Measurements from ENCODE around the gene HS3ST1.
A peak's percentile ranks its signal among the peaks of the same experiment; 100 is the strongest.

The HS3ST1 gene

GRCh38 chr4:11427121-11427996, 1.3 kb downstream of the HS3ST1 start:
- Mint-ChIP-seq H3K9me3 (no peaks in the 10 kb centered on the region), H3K27me3 (no peaks in the 10 kb centered on the region), H3K36me3 (peaks cover 7 to 8% of the 10 kb centered on the region in 2 donors), H3K4me1 (peaks cover 31 to 67% of the 10 kb centered on the region in 2 donors), H3K27ac (peak overlapping the region; percentile 84), H3K4me3 (peak overlapping the region; percentile 94 to 99)
- ATAC-seq (replicated peaks) (no peak), DNase-seq (no peak)

GRCh38 chr4:11426731-11427120, 2.0 kb downstream of the HS3ST1 start:
- Mint-ChIP-seq H3K4me1 (peaks cover 30 to 67% of the 10 kb centered on the region in 2 donors), H3K27me3 (no peaks in the 10 kb centered on the region), H3K9me3 (no peaks in the 10 kb centered on the region), H3K4me3 (peak overlapping the region; percentile 94 to 99), H3K27ac (no peak overlapping the region), H3K36me3 (peaks cover 7 to 8% of the 10 kb centered on the region in 2 donors)
- ATAC-seq (replicated peaks) (no peak), DNase-seq (no peak)

- H3K36me3 Mint-ChIP-seq, result peaks cover 11 to 14% of the 10 kb centered on the region in 2 donors
- H3K27me3 Mint-ChIP-seq, result no peaks in the 10 kb centered on the region
- H3K27ac Mint-ChIP-seq, result no peak overlapping the region
- peaks cover 36 to 67% of the 10 kb centered on the region in 2 donors for H3K4me1 Mint-ChIP-seq
- no peak for ATAC-seq (replicated peaks)
- DNase-seq, result no peak
- peak overlapping the region; percentile 40 to 51 for H3K4me3 Mint-ChIP-seq
- H3K9me3 Mint-ChIP-seq, result no peaks in the 10 kb centered on the region
Measured at GRCh38 chr4:11426003-11426402, 2.7 kb downstream of the HS3ST1 start.

GRCh38 chr4:11424856-11425255, 3.8 kb downstream of the HS3ST1 start:
- Mint-ChIP-seq H3K27me3 (no peaks in the 10 kb centered on the region), H3K9me3 (no peaks in the 10 kb centered on the region), H3K4me3 (no peak overlapping the region), H3K36me3 (peaks cover 16% of the 10 kb centered on the region in 2 donors), H3K4me1 (peaks cover 44 to 72% of the 10 kb centered on the region in 2 donors), H3K27ac (no peak overlapping the region)
- ATAC-seq (replicated peaks) (no peak), DNase-seq (no peak)

GRCh38 chr4:11424000-11424399, 4.7 kb downstream of the HS3ST1 start:
- H3K4me3 Mint-ChIP-seq, result no peak overlapping the region
- H3K4me1 Mint-ChIP-seq, result peaks cover 48 to 81% of the 10 kb centered on the region in 2 donors
- H3K36me3 Mint-ChIP-seq, result peaks cover 19% of the 10 kb centered on the region in 2 donors
- no peaks in the 10 kb centered on the region for H3K9me3 Mint-ChIP-seq
- ATAC-seq (replicated peaks), result peak in 1 of 2 donors; percentile 19
- peak; percentile 8 for DNase-seq
- H3K27me3 Mint-ChIP-seq, result no peaks in the 10 kb centered on the region
- H3K27ac Mint-ChIP-seq, result no peak overlapping the region

GRCh38 chr4:11423465-11423864, 5.2 kb downstream of the HS3ST1 start:
- Mint-ChIP-seq H3K4me3 (no peak overlapping the region), H3K27ac (no peak overlapping the region), H3K4me1 (peaks cover 52 to 85% of the 10 kb centered on the region in 2 donors), H3K9me3 (no peaks in the 10 kb centered on the region), H3K27me3 (no peaks in the 10 kb centered on the region), H3K36me3 (peaks cover 20 to 22% of the 10 kb centered on the region in 2 donors)
- no peak for DNase-seq
- no peak for ATAC-seq (replicated peaks)

- no peaks in the 10 kb centered on the region for H3K27me3 Mint-ChIP-seq
- H3K4me3 Mint-ChIP-seq, result no peak overlapping the region
- peaks cover 16 to 25% of the 10 kb centered on the region in 2 donors for H3K36me3 Mint-ChIP-seq
- ATAC-seq (replicated peaks) (no peak), DNase-seq (no peak)
- peaks cover 49 to 82% of the 10 kb centered on the region in 2 donors for H3K4me1 Mint-ChIP-seq
- H3K27ac Mint-ChIP-seq, result peak overlapping the region; percentile 42
- no peaks in the 10 kb centered on the region for H3K9me3 Mint-ChIP-seq
Measured at GRCh38 chr4:11421116-11421515, 7.6 kb downstream of the HS3ST1 start.

GRCh38 chr4:11420327-11420726, 8.4 kb downstream of the HS3ST1 start:
- Mint-ChIP-seq H3K4me3 (no peak overlapping the region), H3K27me3 (no peaks in the 10 kb centered on the region), H3K4me1 (peaks cover 54 to 85% of the 10 kb centered on the region in 2 donors), H3K36me3 (peaks cover 16 to 25% of the 10 kb centered on the region in 2 donors), H3K27ac (peak overlapping the region; percentile 51), H3K9me3 (no peaks in the 10 kb centered on the region)
- ATAC-seq (replicated peaks) (no peak), DNase-seq (no peak)

GRCh38 chr4:11418610-11419009, 10.1 kb downstream of the HS3ST1 start:
- DNase-seq (no peak), ATAC-seq (replicated peaks) (peak in 1 of 2 donors; percentile 26)
- Mint-ChIP-seq H3K27me3 (no peaks in the 10 kb centered on the region), H3K4me3 (no peak overlapping the region), H3K9me3 (no peaks in the 10 kb centered on the region), H3K27ac (no peak overlapping the region), H3K4me1 (peaks cover 55 to 82% of the 10 kb centered on the region in 2 donors), H3K36me3 (peaks cover 12 to 32% of the 10 kb centered on the region in 2 donors)

- no peak overlapping the region for H3K4me3 Mint-ChIP-seq
- H3K27ac Mint-ChIP-seq, result no peak overlapping the region
- no peak for DNase-seq
- H3K4me1 Mint-ChIP-seq, result peaks cover 54 to 76% of the 10 kb centered on the region in 2 donors
- H3K27me3 Mint-ChIP-seq, result no peaks in the 10 kb centered on the region
- ATAC-seq (replicated peaks), result no peak
- no peaks in the 10 kb centered on the region for H3K9me3 Mint-ChIP-seq
- H3K36me3 Mint-ChIP-seq, result peaks cover 16 to 40% of the 10 kb centered on the region in 2 donors
Measured at GRCh38 chr4:11416767-11417113, 12.0 kb downstream of the HS3ST1 start.

GRCh38 chr4:11416071-11416766, 12.5 kb downstream of the HS3ST1 start:
- Mint-ChIP-seq H3K9me3 (no peaks in the 10 kb centered on the region), H3K36me3 (peaks cover 12 to 39% of the 10 kb centered on the region in 2 donors), H3K4me3 (peak overlapping the region in 1 of 2 donors; percentile 4), H3K4me1 (peaks cover 51 to 71% of the 10 kb centered on the region in 2 donors), H3K27me3 (no peaks in the 10 kb centered on the region), H3K27ac (no peak overlapping the region)
- DNase-seq, result peak; percentile 2
- peak; percentile 57 to 73 for ATAC-seq (replicated peaks)

GRCh38 chr4:11415409-11416070, 13.2 kb downstream of the HS3ST1 start:
- Mint-ChIP-seq H3K27me3 (no peaks in the 10 kb centered on the region), H3K27ac (no peak overlapping the region), H3K36me3 (peaks cover 8 to 32% of the 10 kb centered on the region in 2 donors), H3K4me1 (peaks cover 46 to 64% of the 10 kb centered on the region in 2 donors), H3K9me3 (no peaks in the 10 kb centered on the region), H3K4me3 (peak overlapping the region in 1 of 2 donors; percentile 4)
- ATAC-seq (replicated peaks), result peak in 1 of 2 donors; percentile 46
- DNase-seq, result no peak

- peaks cover 18 to 46% of the 10 kb centered on the region in 2 donors for H3K36me3 Mint-ChIP-seq
- H3K9me3 Mint-ChIP-seq, result no peaks in the 10 kb centered on the region
- H3K4me3 Mint-ChIP-seq, result no peak overlapping the region
- ATAC-seq (replicated peaks) (no peak), DNase-seq (no peak)
- H3K27me3 Mint-ChIP-seq, result no peaks in the 10 kb centered on the region
- H3K27ac Mint-ChIP-seq, result no peak overlapping the region
- H3K4me1 Mint-ChIP-seq, result peaks cover 36 to 51% of the 10 kb centered on the region in 2 donors
Measured at GRCh38 chr4:11412211-11412610, 16.5 kb downstream of the HS3ST1 start.

GRCh38 chr4:11409632-11410031, 19.1 kb downstream of the HS3ST1 start:
- Mint-ChIP-seq H3K27ac (no peak overlapping the region), H3K27me3 (no peaks in the 10 kb centered on the region), H3K9me3 (no peaks in the 10 kb centered on the region), H3K4me1 (peaks cover 32 to 52% of the 10 kb centered on the region in 2 donors), H3K36me3 (peaks cover 21 to 39% of the 10 kb centered on the region in 2 donors), H3K4me3 (no peak overlapping the region)
- no peak for ATAC-seq (replicated peaks)
- no peak for DNase-seq

Data from stimulated activated naive B cell treated with anti-CD40 and anti-IgM and Interleukin-4, amounts not matched to agents 10 μg/mL and 1 μg/mL and 100 μg/mL, for 72 hours (primary cell).